ENCODE measurements around the gene WNT6. TPM values are rescaled to one million over a fixed set of nuclear protein-coding genes. Genes with fewer than 3 reads are reported as not detected.
A peak's percentile ranks its signal among the peaks of the same experiment; 100 is the strongest.

Gene WNT6
- polyA plus RNA-seq, 1 donor, result 0.24 TPM

GRCh38 chr2:218902427-218902826 lies 42.8 kb downstream of the WNT6 start:
- Histone ChIP-seq H3K4me3 (ENCODE audit: low read length) (no peak overlapping the region), H3K36me3 (ENCODE audit: control insufficient read depth, insufficient read depth, low read length) (no peaks in the 10 kb centered on the region), H3K4me1 (ENCODE audit: control insufficient read depth, insufficient read depth, low read length) (peaks cover 7% of the 10 kb centered on the region), H3K9me3 (ENCODE audit: control insufficient read depth, low read depth, low read length) (peaks cover 7% of the 10 kb centered on the region), H3K27ac (ENCODE audit: low read length) (no peak overlapping the region), H3K27me3 (ENCODE audit: control insufficient read depth, insufficient read depth, low read length) (peaks cover 70% of the 10 kb centered on the region)
- no peak for DNase-seq
- WGBS (ENCODE audit: insufficient coverage, low lambda C conversion rate), result no CpG with 5 or more reads among the region's 4 CpGs

GRCh38 chr2:218904176-218904575 lies 44.6 kb downstream of the WNT6 start:
- DNase-seq, result no peak
- peaks cover 54% of the 10 kb centered on the region for H3K27me3 ChIP-seq (ENCODE audit: control insufficient read depth, insufficient read depth, low read length)
- no peaks in the 10 kb centered on the region for H3K9me3 ChIP-seq (ENCODE audit: control insufficient read depth, low read depth, low read length)
- H3K27ac ChIP-seq (ENCODE audit: low read length), result no peak overlapping the region
- no peaks in the 10 kb centered on the region for H3K36me3 ChIP-seq (ENCODE audit: control insufficient read depth, insufficient read depth, low read length)
- H3K4me3 ChIP-seq (ENCODE audit: low read length), result no peak overlapping the region
- H3K4me1 ChIP-seq (ENCODE audit: control insufficient read depth, insufficient read depth, low read length), result no peaks in the 10 kb centered on the region
- 33% methylated on average over 2 of the region's 2 CpGs for WGBS (ENCODE audit: insufficient coverage, low lambda C conversion rate)

GRCh38 chr2:218908721-218909619 lies 49.4 kb downstream of the WNT6 start:
- peak; percentile 88 to 89 for DNase-seq
- WGBS (ENCODE audit: insufficient coverage, low lambda C conversion rate), result no CpG with 5 or more reads among the region's 58 CpGs
- peaks cover 3% of the 10 kb centered on the region for H3K4me1 ChIP-seq (ENCODE audit: control insufficient read depth, insufficient read depth, low read length)
- peak overlapping the region; percentile 53 for H3K4me3 ChIP-seq (ENCODE audit: low read length)
- H3K9me3 ChIP-seq (ENCODE audit: control insufficient read depth, low read depth, low read length), result no peaks in the 10 kb centered on the region
- no peak overlapping the region for H3K27ac ChIP-seq (ENCODE audit: low read length)
- peaks cover 25% of the 10 kb centered on the region for H3K27me3 ChIP-seq (ENCODE audit: control insufficient read depth, insufficient read depth, low read length)
- H3K36me3 ChIP-seq (ENCODE audit: control insufficient read depth, insufficient read depth, low read length), result no peaks in the 10 kb centered on the region

- DNase-seq, result no peak
- H3K27ac ChIP-seq (ENCODE audit: low read length), result no peak overlapping the region
- H3K4me3 ChIP-seq (ENCODE audit: low read length), result no peak overlapping the region
- WGBS (ENCODE audit: insufficient coverage, low lambda C conversion rate), result 78% methylated on average over 1 of the region's 6 CpGs
- H3K36me3 ChIP-seq (ENCODE audit: control insufficient read depth, insufficient read depth, low read length), result no peaks in the 10 kb centered on the region
- H3K9me3 ChIP-seq (ENCODE audit: control insufficient read depth, low read depth, low read length), result no peaks in the 10 kb centered on the region
- peaks cover 15% of the 10 kb centered on the region for H3K27me3 ChIP-seq (ENCODE audit: control insufficient read depth, insufficient read depth, low read length)
- H3K4me1 ChIP-seq (ENCODE audit: control insufficient read depth, insufficient read depth, low read length), result peaks cover 3% of the 10 kb centered on the region
Measured at GRCh38 chr2:218910741-218911140, 51.1 kb downstream of the WNT6 start.

GRCh38 chr2:218920504-218920903 lies 60.9 kb downstream of the WNT6 start:
- no peaks in the 10 kb centered on the region for H3K36me3 ChIP-seq (ENCODE audit: control insufficient read depth, insufficient read depth, low read length)
- no peaks in the 10 kb centered on the region for H3K27me3 ChIP-seq (ENCODE audit: control insufficient read depth, insufficient read depth, low read length)
- no peaks in the 10 kb centered on the region for H3K4me1 ChIP-seq (ENCODE audit: control insufficient read depth, insufficient read depth, low read length)
- 100% methylated on average over 1 of the region's 1 CpG for WGBS (ENCODE audit: insufficient coverage, low lambda C conversion rate)
- no peak for DNase-seq
- no peak overlapping the region for H3K27ac ChIP-seq (ENCODE audit: low read length)
- peaks cover 4% of the 10 kb centered on the region for H3K9me3 ChIP-seq (ENCODE audit: control insufficient read depth, low read depth, low read length)
- H3K4me3 ChIP-seq (ENCODE audit: low read length), result no peak overlapping the region

Other genes with a start within 250 kb of the WNT6 start
- 14.8 TPM for gene ZNF142, start 200.2 kb upstream of the WNT6 start, polyA plus RNA-seq
- 39.5 TPM for gene BCS1L, start 200.1 kb upstream of the WNT6 start, polyA plus RNA-seq
- 22.1 TPM for gene RNF25, start 187.8 kb upstream of the WNT6 start, polyA plus RNA-seq
- 44.6 TPM for gene STK36, start 187.7 kb upstream of the WNT6 start, polyA plus RNA-seq
- 31.7 TPM for gene TTLL4, start 149.0 kb upstream of the WNT6 start, polyA plus RNA-seq
- 109 TPM for gene CYP27A1, start 77.7 kb upstream of the WNT6 start, polyA plus RNA-seq
- gene PRKAG3, start 28.0 kb upstream of the WNT6 start, polyA plus RNA-seq, result 0.07 TPM
- 1.5 TPM for gene WNT10A, start 21.0 kb downstream of the WNT6 start, polyA plus RNA-seq
- 2.9 TPM for gene CDK5R2, start 99.9 kb downstream of the WNT6 start, polyA plus RNA-seq
- gene FEV, start 125.4 kb downstream of the WNT6 start, polyA plus RNA-seq, result 11.9 TPM
- gene CRYBA2, start 133.6 kb downstream of the WNT6 start, polyA plus RNA-seq, result 13.3 TPM
- gene CFAP65, start 181.7 kb downstream of the WNT6 start, polyA plus RNA-seq, result 3.4 TPM
- 68.4 TPM for gene IHH, start 201.1 kb downstream of the WNT6 start, polyA plus RNA-seq